CD4-positive, alpha-beta T cell (primary cell): ENCODE measurements around the gene IL1RAPL2. TPM values are rescaled to one million over a fixed set of nuclear protein-coding genes. Genes with fewer than 3 reads are reported as not detected.

Experiments
- ATAC-seq: fragments of 200-7000 bp; cut with Tn5 transposase; one replicate; pipeline ENCODE4 v1.10.0; 2022; ENCODE audit warnings: mild to moderate bottlenecking; ENCODE audit not compliant: poor library complexity
- CTCF ChIA-PET: fragments of 350-600 bp; sonication (Branson Sonifier 250); formaldehyde crosslinking; loops from one replicate; lab custom pipeline; 2021; ENCODE audit warnings: antibody characterized with exemption, inconsistent platforms; lab: Charles Lee
- POLR2A ChIA-PET: fragments of 350-600 bp; sonication (Branson Sonifier 250); formaldehyde crosslinking; loops from one replicate; lab custom pipeline; 2021; ENCODE audit warnings: antibody characterized with exemption, inconsistent platforms; lab: Charles Lee
- DNase-seq, 14 experiments: peaks; one replicate each; pipeline ENCODE4 v3.0.0-alpha.2; 2013 to 2020; ENCODE audit warnings: mixed read lengths in 2 of 14
- H3K27ac ChIP-seq, 2 donors: one replicate each; pipeline versions ENCODE4 v1.5.1 to v1.7.0; 2013; ENCODE audit warnings: low read length in 2 of 2, low read depth in 1 of 2, mild to moderate bottlenecking in 1 of 2
- H3K27me3 ChIP-seq, 2 experiments: 1 replicate in 1 of 2; 2 replicates in 1 of 2; pipeline versions ENCODE4 v1.6.1 to v1.7.0; 2013; ENCODE audit warnings: low read length in 2 of 2, control low read depth in 1 of 2, mild to moderate bottlenecking in 1 of 2, moderate library complexity in 1 of 2; ENCODE audit not compliant: insufficient read depth in 2 of 2, control insufficient read depth in 1 of 2
- H3K36me3 ChIP-seq: one replicate; pipeline ENCODE4 v1.6.1; 2013; ENCODE audit warnings: low read length, control low read depth; ENCODE audit not compliant: insufficient read depth
- H3K4me1 ChIP-seq: one replicate; pipeline ENCODE4 v1.6.1; 2013; ENCODE audit warnings: low read length, control low read depth; ENCODE audit not compliant: insufficient read depth
- H3K4me3 ChIP-seq: one replicate; pipeline ENCODE4 v1.5.1; 2013; ENCODE audit warnings: mild to moderate bottlenecking, low read length, moderate library complexity
- H3K9me3 ChIP-seq, 2 experiments: 1 replicate in 1 of 2; 2 replicates in 1 of 2; pipeline versions ENCODE4 v1.6.1 to v1.7.0; 2013; ENCODE audit warnings: low read length in 2 of 2, mild to moderate bottlenecking in 2 of 2, control low read depth in 1 of 2, moderate library complexity in 1 of 2; ENCODE audit not compliant: control insufficient read depth in 1 of 2, insufficient read depth in 1 of 2
- H3K27ac Mint-ChIP-seq: one replicate; pipeline ENCODE4 v1.8.0; 2020; ENCODE audit warnings: mixed read lengths
- H3K27me3 Mint-ChIP-seq: one replicate; pipeline ENCODE4 v1.8.0; 2021; ENCODE audit warnings: mixed read lengths
- H3K36me3 Mint-ChIP-seq: one replicate; pipeline ENCODE4 v1.8.0; 2021; ENCODE audit warnings: low read depth, mixed read lengths
- H3K4me1 Mint-ChIP-seq: one replicate; pipeline ENCODE4 v1.8.0; 2021; ENCODE audit warnings: low read depth, mixed read lengths
- H3K4me3 Mint-ChIP-seq: one replicate; pipeline ENCODE4 v1.8.0; 2020; ENCODE audit warnings: mild to moderate bottlenecking, mixed read lengths
- H3K9me3 Mint-ChIP-seq: one replicate; pipeline ENCODE4 v1.8.0; 2020; ENCODE audit warnings: mixed read lengths
- CTCF ChIP-seq: fragments of 200-600 bp; IDR thresholded peaks from one replicate; pipeline ENCODE4 v1.8.0; 2022; ENCODE audit warnings: antibody characterized with exemption, mild to moderate bottlenecking
- intact Hi-C, 2 experiments: fragments of 100-400 bp; cut with DNase I in 1 of 2; cut with micrococcal nuclease in 1 of 2; formaldehyde crosslinking; loops; one replicate each; pipeline versions ENCODE4 v1.15.1 to v1.9.0; 2023 to 2025; cut with DNase I, micrococcal nuclease
- total RNA-seq, 174 experiments: library from RNA in 2 of 174; stranded (reverse) in 2 of 174; gene quantifications; one replicate each; pipeline ENCODE4 v1.2.3 and lab custom pipeline; 2021 to 2026

The IL1RAPL2 gene
- total RNA-seq, 2 experiments from 2014 or later, result not detected

DNA sequence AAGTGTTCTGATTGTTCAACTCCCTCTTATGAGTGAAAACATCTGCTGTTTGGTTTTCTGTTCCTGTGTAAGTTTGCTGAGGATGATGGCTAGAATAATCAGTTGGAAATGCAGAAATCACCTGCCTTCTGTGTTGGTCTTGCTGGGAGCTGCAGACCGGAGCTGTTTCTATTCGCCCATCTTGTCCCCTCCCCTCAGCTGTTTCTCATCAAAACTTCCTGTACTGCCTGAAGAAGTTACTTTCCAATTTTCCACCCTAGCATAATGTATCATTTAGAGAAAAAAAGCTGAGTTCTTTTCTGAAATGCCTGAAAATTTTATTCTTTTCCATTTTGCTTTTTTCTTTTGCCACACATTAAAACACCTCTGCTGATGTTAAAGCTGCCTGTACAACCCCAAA is 486.9 kb downstream of the IL1RAPL2 start:
- Mint-ChIP-seq H3K4me3 (no peak overlapping the region), H3K36me3 (no peaks in the 10 kb centered on the region), H3K27me3 (no peaks in the 10 kb centered on the region), H3K4me1 (no peaks in the 10 kb centered on the region), H3K9me3 (no peaks in the 10 kb centered on the region), H3K27ac (no peak overlapping the region)
- no peaks in the 10 kb centered on the region for H3K27me3 ChIP-seq
- DNase-seq, result no peak
- H3K9me3 ChIP-seq, result peaks cover 0 to 10% of the 10 kb centered on the region in 2 experiments
- TF ChIP-seq CTCF, result no peak
- ChIA-PET POLR2A (no interaction called here), CTCF (no interaction called here)
- no peak overlapping the region for H3K4me3 ChIP-seq
- H3K4me1 ChIP-seq, result no peaks in the 10 kb centered on the region
- ATAC-seq, result no peak
- intact Hi-C loops, result no loop called here
- no peak overlapping the region for H3K27ac ChIP-seq
- H3K36me3 ChIP-seq, result no peaks in the 10 kb centered on the region

GRCh38 chrX:105063743-105064142 is 497.7 kb downstream of the IL1RAPL2 start:
- intact Hi-C loops, result no loop called here
- H3K36me3 ChIP-seq, result no peaks in the 10 kb centered on the region
- no peak overlapping the region for H3K27ac Mint-ChIP-seq
- no peaks in the 10 kb centered on the region for H3K27me3 ChIP-seq
- H3K4me1 Mint-ChIP-seq, result no peaks in the 10 kb centered on the region
- no peaks in the 10 kb centered on the region for H3K9me3 ChIP-seq
- no peak for ATAC-seq
- no peaks in the 10 kb centered on the region for H3K36me3 Mint-ChIP-seq
- DNase-seq, result no peak
- H3K4me3 ChIP-seq, result no peak overlapping the region
- no peaks in the 10 kb centered on the region for H3K9me3 Mint-ChIP-seq
- ChIA-PET POLR2A (no interaction called here), CTCF (no interaction called here)
- H3K4me3 Mint-ChIP-seq, result no peak overlapping the region
- no peak overlapping the region for H3K27ac ChIP-seq
- H3K27me3 Mint-ChIP-seq, result no peaks in the 10 kb centered on the region
- no peaks in the 10 kb centered on the region for H3K4me1 ChIP-seq
- TF ChIP-seq CTCF, result no peak

GRCh38 chrX:105098201-105098600 is 532.2 kb downstream of the IL1RAPL2 start:
- CTCF ChIA-PET, result no interaction called here
- DNase-seq, result no peak
- H3K9me3 Mint-ChIP-seq, result no peaks in the 10 kb centered on the region
- H3K4me3 Mint-ChIP-seq, result no peak overlapping the region
- H3K27me3 ChIP-seq, result no peaks in the 10 kb centered on the region
- intact Hi-C loops, result no loop called here
- H3K4me1 Mint-ChIP-seq, result no peaks in the 10 kb centered on the region
- no peaks in the 10 kb centered on the region for H3K36me3 Mint-ChIP-seq
- H3K4me1 ChIP-seq, result no peaks in the 10 kb centered on the region
- no peak overlapping the region for H3K4me3 ChIP-seq
- no peaks in the 10 kb centered on the region for H3K36me3 ChIP-seq
- POLR2A ChIA-PET, result no interaction called here
- TF ChIP-seq CTCF, result no peak
- H3K9me3 ChIP-seq, result no peaks in the 10 kb centered on the region
- no peak overlapping the region for H3K27ac Mint-ChIP-seq
- no peak for ATAC-seq
- no peaks in the 10 kb centered on the region for H3K27me3 Mint-ChIP-seq
- no peak overlapping the region for H3K27ac ChIP-seq
